Neural cell (in vitro differentiated cells): Measurements from ENCODE around the gene TMEM238L. TPM values are rescaled to one million over a fixed set of nuclear protein-coding genes. Genes with fewer than 3 reads are reported as not detected.

ENCODE experiments used
- H2AFZ ChIP-seq: fragments of 200-600, 300-800 bp; sonication (generic), shearing (Covaris generic); 2 replicates; pipeline ENCODE4 v1.6.0; 2014; ENCODE audit warnings: low read depth, mild to moderate bottlenecking, antibody characterized with exemption, low read length, moderate library complexity
- H3F3A ChIP-seq: fragments of 200-600 bp; shearing (Covaris generic); 2 replicates; pipeline ENCODE4 v1.6.1; 2016; ENCODE audit warnings: mild to moderate bottlenecking, moderate library complexity, mixed read lengths, antibody characterized with exemption, low read length; ENCODE audit not compliant: insufficient read depth, poor library complexity, severe bottlenecking
- H3K27ac ChIP-seq: fragments of 200-600, 300-800 bp; sonication (generic), shearing (Covaris generic); 2 replicates; pipeline ENCODE4 v1.5.1; 2014; ENCODE audit warnings: mild to moderate bottlenecking, low read length, moderate library complexity
- H3K27me3 ChIP-seq: fragments of 300-800, 200-600 bp; sonication (generic), shearing (Covaris generic); 2 replicates; pipeline ENCODE4 v1.6.0; 2014; ENCODE audit warnings: mild to moderate bottlenecking, low read depth, low read length, moderate library complexity; ENCODE audit not compliant: insufficient read depth
- H3K36me3 ChIP-seq: fragments of 300-800, 200-600 bp; sonication (generic), shearing (Covaris generic); 2 replicates; pipeline ENCODE4 v1.5.1; 2014; ENCODE audit warnings: mild to moderate bottlenecking, antibody characterized with exemption, low read length, moderate library complexity; ENCODE audit not compliant: insufficient read depth
- H3K4me2 ChIP-seq: fragments of 300-800, 200-600 bp; sonication (generic), shearing (Covaris generic); 2 replicates; pipeline ENCODE4 v1.6.0; 2014; ENCODE audit warnings: mild to moderate bottlenecking, low read length
- H3K4me3 ChIP-seq: fragments of 300-800, 200-600 bp; sonication (generic), shearing (Covaris generic); 2 replicates; pipeline ENCODE4 v1.5.1; 2014; ENCODE audit warnings: mild to moderate bottlenecking, low read length, moderate library complexity
- H3K79me2 ChIP-seq: fragments of 200-600 bp; shearing (Covaris generic); replicated peaks from 2 replicates; pipeline ENCODE4 v1.6.0; 2014; ENCODE audit warnings: mild to moderate bottlenecking, low read length, moderate library complexity; ENCODE audit not compliant: insufficient read depth
- H3K9ac ChIP-seq: fragments of 300-800, 200-600 bp; sonication (generic), shearing (Covaris generic); 2 replicates; pipeline ENCODE4 v1.6.1; 2016; ENCODE audit warnings: mild to moderate bottlenecking, low read length, mixed read lengths
- H3K9me2 ChIP-seq: fragments of 200-600 bp; shearing (Covaris generic); 2 replicates; pipeline ENCODE4 v1.6.1; 2016; ENCODE audit warnings: mild to moderate bottlenecking, low read length, mixed read lengths; ENCODE audit not compliant: insufficient read depth
- H3K9me3 ChIP-seq: fragments of 200-600, 300-800 bp; sonication (generic), shearing (Covaris generic); 2 replicates; pipeline ENCODE4 v1.6.1; 2016; ENCODE audit warnings: mild to moderate bottlenecking, mixed run types, low read length, moderate library complexity, mixed read lengths
- H4K20me1 ChIP-seq: fragments of 200-600 bp; shearing (Covaris generic); 2 replicates; pipeline ENCODE4 v1.6.1; 2016; ENCODE audit warnings: mild to moderate bottlenecking, mixed run types; ENCODE audit not compliant: insufficient read depth
- CTCF ChIP-seq: fragments of 450-650 bp; IDR thresholded peaks from 2 replicates; pipeline ENCODE4 v1.5.1; 2014; ENCODE audit warnings: antibody characterized with exemption, mild to moderate bottlenecking, moderate library complexity; ENCODE audit not compliant: poor library complexity, severe bottlenecking
- EP300 ChIP-seq: fragments of 450-650 bp; conservative IDR thresholded peaks from 2 replicates; pipeline ENCODE4 v1.6.1; 2014; ENCODE audit warnings: antibody characterized with exemption, mild to moderate bottlenecking, moderate library complexity; ENCODE audit not compliant: poor library complexity, severe bottlenecking
- EZH2 ChIP-seq: fragments of 200-600, 300-800 bp; shearing (Covaris generic), sonication (generic); IDR thresholded peaks from 2 replicates; pipeline ENCODE4 v1.6.1; 2014; ENCODE audit warnings: antibody characterized with exemption, low read length, borderline replicate concordance, mild to moderate bottlenecking; ENCODE audit not compliant: insufficient read depth, poor library complexity, severe bottlenecking
- MXI1 ChIP-seq: fragments of 450-650 bp; conservative IDR thresholded peaks from 2 replicates; pipeline ENCODE4 v1.6.1; 2014; ENCODE audit warnings: antibody characterized with exemption, mild to moderate bottlenecking; ENCODE audit not compliant: poor library complexity, severe bottlenecking
- POLR2AphosphoS5 ChIP-seq: IDR thresholded peaks from 2 replicates; pipeline ENCODE4 v1.6.1; 2012
- RAD21 ChIP-seq: fragments of 450-650 bp; conservative IDR thresholded peaks from 2 replicates; pipeline ENCODE4 v1.6.1; 2014; ENCODE audit warnings: antibody characterized with exemption, mild to moderate bottlenecking, moderate library complexity
- REST ChIP-seq: IDR thresholded peaks from 2 replicates; pipeline ENCODE4 v1.6.1; 2012; ENCODE audit warnings: borderline replicate concordance
- SMC3 ChIP-seq: fragments of 450-650 bp; conservative IDR thresholded peaks from 2 replicates; pipeline ENCODE4 v1.6.1; 2014; ENCODE audit warnings: antibody characterized with exemption, mild to moderate bottlenecking, moderate library complexity; ENCODE audit not compliant: poor library complexity
- TAF1 ChIP-seq: IDR thresholded peaks from 2 replicates; pipeline ENCODE4 v1.6.1; 2012; ENCODE audit warnings: low read depth
- polyA plus RNA-seq: library from polyadenylated mRNA; depleted of rRNA; stranded (reverse); fragments of >200 nt; gene quantifications from 2 replicates; pipeline ENCODE4 v1.2.3, GENCODE V29; 2014

The TMEM238L gene
- polyA plus RNA-seq, 1 donor from 2014 or later: not detected

- H3K79me2 ChIP-seq: no peaks in the 10 kb centered on the region
- no peaks in the 10 kb centered on the region for H3K9me3 ChIP-seq
- no peaks in the 10 kb centered on the region for H3K9me2 ChIP-seq
- H2AFZ ChIP-seq: no peak overlapping the region
- no peak overlapping the region for H3K9ac ChIP-seq
- H3K27ac ChIP-seq: no peak overlapping the region
- H3K4me3 ChIP-seq: no peak overlapping the region
- TF ChIP-seq POLR2AphosphoS5 (no peak), SMC3 (no peak), REST (no peak), MXI1 (no peak), TAF1 (no peak), RAD21 (no peak), EP300 (no peak), CTCF (no peak), EZH2 (no peak)
- no peaks in the 10 kb centered on the region for H3K36me3 ChIP-seq
- no peaks in the 10 kb centered on the region for H4K20me1 ChIP-seq
- no peaks in the 10 kb centered on the region for H3K27me3 ChIP-seq
- no peaks in the 10 kb centered on the region for H3F3A ChIP-seq
- no peak overlapping the region for H3K4me2 ChIP-seq
Observed at GRCh38 chr17:10836145-10836544, 32.2 kb upstream of the TMEM238L start.

- H3K9me3 ChIP-seq: no peaks in the 10 kb centered on the region
- no peak overlapping the region for H3K9ac ChIP-seq
- H2AFZ ChIP-seq: no peak overlapping the region
- H3K9me2 ChIP-seq: no peaks in the 10 kb centered on the region
- H3K4me3 ChIP-seq: no peak overlapping the region
- H3K36me3 ChIP-seq: no peaks in the 10 kb centered on the region
- no peaks in the 10 kb centered on the region for H4K20me1 ChIP-seq
- H3K27me3 ChIP-seq: no peaks in the 10 kb centered on the region
- H3K79me2 ChIP-seq: no peaks in the 10 kb centered on the region
- TF ChIP-seq TAF1 (no peak), EP300 (no peak), MXI1 (no peak), POLR2AphosphoS5 (no peak), RAD21 (no peak)
- H3K4me2 ChIP-seq: no peak overlapping the region
- no peaks in the 10 kb centered on the region for H3F3A ChIP-seq
- no peak overlapping the region for H3K27ac ChIP-seq
Observed at GRCh38 chr17:10831696-10832095, 27.8 kb upstream of the TMEM238L start.
